T-helper 1 cell treated with Interleukin-12 subunit alpha and Interleukin-12 subunit beta and Interleukin-4 antibody, amounts not matched to agents 30 μg/mL and 1 μg/mL, for 36 hours (primary cell): ENCODE measurements around the gene KLF6.

Experiments used
- H3K27ac Mint-ChIP-seq: one replicate; pipeline ENCODE4 v1.8.0; 2021; ENCODE audit warnings: mild to moderate bottlenecking, mixed read lengths
- H3K27me3 Mint-ChIP-seq: one replicate; pipeline ENCODE4 v1.8.0; 2021; ENCODE audit warnings: low read depth, mixed read lengths
- H3K36me3 Mint-ChIP-seq: one replicate; pipeline ENCODE4 v1.8.0; 2021; ENCODE audit warnings: low read depth, mixed read lengths
- H3K4me1 Mint-ChIP-seq: one replicate; pipeline ENCODE4 v1.8.0; 2021; ENCODE audit warnings: low read depth, mixed read lengths
- H3K4me3 Mint-ChIP-seq: one replicate; pipeline ENCODE4 v1.8.0; 2021; ENCODE audit warnings: mild to moderate bottlenecking, moderate library complexity, mixed read lengths
- H3K9me3 Mint-ChIP-seq: one replicate; pipeline ENCODE4 v1.8.0; 2021; ENCODE audit warnings: mixed read lengths

The KLF6 gene

DNA sequence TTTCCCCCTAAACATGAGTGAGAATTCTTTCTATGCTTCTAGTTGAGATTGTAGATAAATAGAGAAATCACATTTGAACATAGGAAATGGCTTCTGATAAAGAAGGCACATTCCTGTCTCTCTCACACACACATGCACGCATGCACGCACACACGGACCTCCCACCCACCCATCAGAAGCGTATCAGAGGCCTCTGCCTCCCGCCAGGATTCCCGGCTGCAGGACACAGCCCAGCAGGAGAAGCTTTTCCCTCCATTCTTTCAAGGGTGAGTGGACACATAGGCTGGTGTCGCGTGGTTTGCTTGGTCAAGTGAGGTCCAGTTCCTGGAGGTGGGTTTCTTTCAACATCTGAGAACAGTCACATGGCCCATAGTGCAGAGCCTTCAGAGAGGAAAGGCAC lies 34.2 kb downstream of the KLF6 start:
- H3K4me1 Mint-ChIP-seq, result peaks cover 22% of the 10 kb centered on the region
- no peak overlapping the region for H3K27ac Mint-ChIP-seq
- no peaks in the 10 kb centered on the region for H3K9me3 Mint-ChIP-seq
- H3K27me3 Mint-ChIP-seq, result peaks cover 14% of the 10 kb centered on the region
- H3K4me3 Mint-ChIP-seq, result no peak overlapping the region
- H3K36me3 Mint-ChIP-seq, result peaks cover 6% of the 10 kb centered on the region

DNA sequence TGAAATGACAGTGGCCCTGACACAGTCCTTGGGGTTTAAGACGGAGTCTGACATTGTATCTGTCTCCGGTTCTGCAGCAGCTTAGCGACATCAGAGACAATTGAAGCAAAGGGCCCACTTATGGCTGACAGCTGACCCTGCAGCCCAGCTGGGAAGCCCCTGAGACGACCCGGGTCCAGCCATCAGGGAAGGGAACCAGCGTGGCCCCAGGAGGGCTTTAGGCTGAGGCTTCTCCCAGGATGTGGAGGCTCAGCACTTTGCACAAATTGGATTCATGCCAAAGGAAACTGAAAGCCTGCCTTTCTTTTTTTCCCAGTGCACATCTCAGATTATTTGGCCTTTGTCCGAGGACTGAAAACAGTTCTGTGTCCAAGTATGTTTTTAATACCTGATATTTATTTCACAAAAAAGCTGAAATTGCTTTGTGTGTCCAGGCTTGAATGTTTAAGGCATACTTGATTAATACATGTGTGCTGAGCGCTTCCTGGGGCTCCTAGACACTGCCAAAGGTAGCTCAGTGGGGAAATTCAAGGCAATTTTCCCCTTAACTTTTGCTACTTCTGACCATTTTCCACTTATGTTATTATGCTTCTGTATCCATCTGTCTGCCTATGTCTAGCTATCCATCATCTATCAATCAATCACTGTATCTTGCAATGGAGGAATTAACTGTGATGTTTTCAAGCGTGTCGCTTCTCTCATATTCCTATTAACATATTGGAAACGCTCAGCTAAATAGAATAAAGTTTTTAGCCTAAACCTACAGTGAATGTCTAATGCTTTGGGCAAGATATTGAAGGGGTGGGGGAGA lies 34.8 kb downstream of the KLF6 start:
- Mint-ChIP-seq H3K36me3 (peaks cover 3% of the 10 kb centered on the region), H3K9me3 (no peaks in the 10 kb centered on the region), H3K27me3 (peaks cover 14% of the 10 kb centered on the region), H3K4me3 (no peak overlapping the region), H3K4me1 (peaks cover 16% of the 10 kb centered on the region), H3K27ac (no peak overlapping the region)

DNA sequence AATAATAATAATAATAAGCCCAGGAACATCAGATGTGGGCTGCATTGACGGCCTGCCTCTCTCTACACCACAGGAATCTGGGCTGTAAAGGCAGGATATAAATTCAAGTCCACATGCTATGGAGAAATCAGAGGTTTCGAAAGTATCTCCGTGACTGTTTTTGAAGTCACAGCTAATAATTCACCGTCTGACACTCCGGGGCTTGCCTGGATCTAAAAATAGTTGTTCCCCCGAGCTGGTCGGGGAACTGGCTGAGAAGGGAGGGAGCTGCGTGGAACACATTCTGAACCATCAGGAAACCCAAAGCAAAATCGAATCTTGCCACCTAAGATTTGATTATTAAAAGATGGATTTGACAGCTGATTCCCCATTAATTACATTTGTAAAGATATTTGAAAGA lies 35.4 kb downstream of the KLF6 start:
- Mint-ChIP-seq H3K9me3 (no peaks in the 10 kb centered on the region), H3K4me3 (no peak overlapping the region), H3K27me3 (peaks cover 14% of the 10 kb centered on the region), H3K36me3 (peaks cover 2% of the 10 kb centered on the region), H3K27ac (no peak overlapping the region), H3K4me1 (peaks cover 10% of the 10 kb centered on the region)

DNA sequence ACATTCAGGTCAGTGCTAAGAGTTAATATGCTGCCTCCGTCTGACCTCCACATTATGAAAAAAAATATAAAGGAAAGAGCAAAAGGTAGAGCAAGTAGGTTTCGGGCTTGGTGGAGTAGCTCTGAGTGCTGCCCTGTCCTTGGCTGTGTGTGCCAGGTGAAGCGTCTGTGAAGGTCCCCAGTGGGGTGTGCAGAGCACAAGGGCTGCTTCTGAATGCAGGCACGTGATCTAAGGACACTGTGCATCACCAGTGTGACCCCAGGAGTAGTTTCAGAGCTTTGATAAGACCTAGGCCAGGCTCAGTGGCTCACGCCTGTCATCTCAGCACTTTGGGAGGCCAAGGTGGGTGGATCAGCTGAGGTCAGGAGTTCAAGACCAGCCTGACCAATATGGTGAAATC lies 36.0 kb downstream of the KLF6 start:
- H3K27ac Mint-ChIP-seq, result no peak overlapping the region
- no peaks in the 10 kb centered on the region for H3K9me3 Mint-ChIP-seq
- peaks cover 2% of the 10 kb centered on the region for H3K36me3 Mint-ChIP-seq
- peaks cover 7% of the 10 kb centered on the region for H3K4me1 Mint-ChIP-seq
- no peak overlapping the region for H3K4me3 Mint-ChIP-seq
- H3K27me3 Mint-ChIP-seq, result peaks cover 14% of the 10 kb centered on the region

DNA sequence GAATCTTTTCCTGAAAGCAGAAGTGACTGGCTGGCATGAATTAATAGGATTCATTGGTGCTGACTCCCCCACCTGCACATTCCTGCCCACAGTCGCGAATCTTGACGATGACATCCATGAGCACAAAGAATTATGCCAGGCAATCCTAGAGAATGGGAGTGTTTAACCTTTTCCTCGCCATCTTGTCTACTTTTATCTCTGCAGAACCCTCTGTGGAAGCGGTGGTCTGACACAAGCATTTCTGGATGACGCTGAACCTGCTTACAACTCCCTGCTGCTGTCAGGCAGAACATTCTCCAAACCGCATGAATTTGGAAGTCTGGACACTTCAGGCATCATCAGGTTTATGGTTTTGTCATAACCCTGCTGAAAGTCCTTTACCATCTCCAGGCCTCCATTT lies 36.5 kb downstream of the KLF6 start:
- Mint-ChIP-seq H3K4me3 (no peak overlapping the region), H3K36me3 (peaks cover 2% of the 10 kb centered on the region), H3K9me3 (no peaks in the 10 kb centered on the region), H3K27me3 (peaks cover 14% of the 10 kb centered on the region), H3K27ac (no peak overlapping the region), H3K4me1 (peaks cover 7% of the 10 kb centered on the region)

DNA sequence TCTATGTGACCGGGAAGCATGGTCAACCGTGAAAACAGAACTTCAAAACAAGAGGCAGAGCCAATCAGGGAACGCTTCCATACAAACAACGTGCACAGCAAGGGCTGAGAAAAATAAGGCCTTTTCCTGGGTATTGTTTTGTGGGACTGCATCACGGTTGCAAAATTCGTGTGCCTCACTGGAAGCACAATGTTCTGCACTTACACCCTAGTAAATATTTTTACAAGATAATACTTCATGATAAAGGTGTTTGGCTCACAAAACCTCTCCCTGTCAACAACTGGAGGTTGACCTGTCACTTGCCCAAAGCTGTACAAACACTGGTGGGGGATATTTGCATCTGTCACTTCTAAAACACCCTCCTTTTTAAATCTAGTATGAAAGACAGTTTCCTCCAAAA lies 37.0 kb downstream of the KLF6 start:
- H3K4me3 Mint-ChIP-seq, result no peak overlapping the region
- H3K27ac Mint-ChIP-seq, result no peak overlapping the region
- peaks cover 7% of the 10 kb centered on the region for H3K4me1 Mint-ChIP-seq
- H3K27me3 Mint-ChIP-seq, result peaks cover 14% of the 10 kb centered on the region
- H3K36me3 Mint-ChIP-seq, result peaks cover 2% of the 10 kb centered on the region
- H3K9me3 Mint-ChIP-seq, result no peaks in the 10 kb centered on the region

DNA sequence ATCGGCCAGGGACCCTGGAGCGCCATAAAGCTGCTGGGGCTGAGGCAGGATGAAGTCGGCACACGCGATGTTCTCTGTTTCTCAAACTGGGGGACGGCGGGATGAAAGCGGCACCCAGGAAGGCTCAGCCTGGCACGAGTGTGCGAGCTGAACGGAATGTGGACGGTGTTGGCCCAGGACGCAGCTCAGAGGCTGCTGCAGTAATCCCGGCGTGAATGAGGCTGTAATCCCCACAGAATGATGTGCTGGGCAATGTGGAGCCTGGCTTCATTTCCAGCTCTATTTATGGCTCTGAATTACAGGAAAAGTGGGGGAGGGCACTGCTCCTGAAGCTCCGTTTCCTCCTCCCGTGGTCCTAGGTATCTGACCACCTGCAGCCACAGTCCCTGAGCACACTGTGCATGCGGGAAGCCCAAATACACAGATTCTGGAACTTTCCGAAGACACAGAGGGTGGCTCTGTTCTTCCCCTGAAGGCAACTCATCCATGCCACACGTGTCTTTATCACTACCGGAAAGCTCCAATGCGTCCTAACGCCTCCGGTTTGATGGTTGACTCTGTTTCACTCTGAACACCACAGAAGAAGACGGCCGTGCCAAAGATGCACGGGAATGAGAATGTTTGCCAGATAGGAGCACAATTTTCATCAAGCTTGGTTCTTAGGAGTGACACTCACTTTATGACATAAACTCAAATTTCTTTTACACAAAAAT lies 37.6 kb downstream of the KLF6 start:
- no peak overlapping the region for H3K27ac Mint-ChIP-seq
- H3K9me3 Mint-ChIP-seq, result no peaks in the 10 kb centered on the region
- H3K27me3 Mint-ChIP-seq, result peaks cover 14% of the 10 kb centered on the region
- H3K4me1 Mint-ChIP-seq, result peaks cover 8% of the 10 kb centered on the region
- peaks cover 2% of the 10 kb centered on the region for H3K36me3 Mint-ChIP-seq
- H3K4me3 Mint-ChIP-seq, result no peak overlapping the region

DNA sequence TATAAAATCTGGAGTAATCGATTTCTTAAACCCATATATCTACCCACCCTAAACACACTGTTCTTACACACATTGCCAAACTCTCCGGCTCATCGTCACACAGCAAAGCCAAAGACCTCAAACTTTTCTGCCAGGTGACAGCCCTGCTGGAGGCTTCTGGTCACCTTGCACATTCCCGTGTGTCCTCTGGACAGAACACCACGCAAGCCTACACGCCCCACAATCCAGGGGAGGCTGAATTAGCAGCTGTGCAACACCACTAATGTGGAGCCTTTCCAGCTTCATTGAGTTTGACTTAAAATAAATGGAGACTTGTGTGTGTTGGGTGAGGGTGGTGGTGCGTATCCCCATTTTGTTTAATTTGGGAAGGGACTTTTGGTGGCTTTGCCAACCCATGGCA lies 38.4 kb downstream of the KLF6 start:
- H3K9me3 Mint-ChIP-seq, result no peaks in the 10 kb centered on the region
- peaks cover 14% of the 10 kb centered on the region for H3K27me3 Mint-ChIP-seq
- no peak overlapping the region for H3K27ac Mint-ChIP-seq

DNA sequence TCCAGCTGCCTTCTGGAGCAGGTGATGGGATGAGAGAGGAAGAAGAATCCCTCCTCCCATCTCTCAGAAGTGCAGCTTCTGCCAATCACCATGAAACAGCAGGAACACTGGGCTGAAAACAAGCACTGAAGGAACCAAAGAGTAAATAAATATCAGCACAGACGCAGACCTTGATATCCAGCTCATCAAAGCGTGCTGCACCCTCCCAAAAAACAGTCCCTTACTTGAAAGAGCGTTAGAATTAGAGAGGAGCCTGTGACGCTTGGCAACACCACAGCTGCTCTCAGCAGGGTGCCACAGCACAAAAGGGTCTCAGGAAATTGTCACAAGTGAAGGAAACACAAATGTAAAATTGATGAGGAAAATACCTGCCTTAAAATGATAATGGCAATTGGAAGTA lies 39.5 kb downstream of the KLF6 start:
- peaks cover 2% of the 10 kb centered on the region for H3K36me3 Mint-ChIP-seq
- H3K9me3 Mint-ChIP-seq, result no peaks in the 10 kb centered on the region
- H3K4me3 Mint-ChIP-seq, result no peak overlapping the region
- H3K27ac Mint-ChIP-seq, result no peak overlapping the region
- peaks cover 14% of the 10 kb centered on the region for H3K27me3 Mint-ChIP-seq
- H3K4me1 Mint-ChIP-seq, result peaks cover 22% of the 10 kb centered on the region

More for the DNA sequence above, 38.4 kb downstream of the KLF6 start:
- Mint-ChIP-seq H3K4me3 (no peak overlapping the region), H3K36me3 (peaks cover 2% of the 10 kb centered on the region), H3K4me1 (peaks cover 15% of the 10 kb centered on the region)

DNA sequence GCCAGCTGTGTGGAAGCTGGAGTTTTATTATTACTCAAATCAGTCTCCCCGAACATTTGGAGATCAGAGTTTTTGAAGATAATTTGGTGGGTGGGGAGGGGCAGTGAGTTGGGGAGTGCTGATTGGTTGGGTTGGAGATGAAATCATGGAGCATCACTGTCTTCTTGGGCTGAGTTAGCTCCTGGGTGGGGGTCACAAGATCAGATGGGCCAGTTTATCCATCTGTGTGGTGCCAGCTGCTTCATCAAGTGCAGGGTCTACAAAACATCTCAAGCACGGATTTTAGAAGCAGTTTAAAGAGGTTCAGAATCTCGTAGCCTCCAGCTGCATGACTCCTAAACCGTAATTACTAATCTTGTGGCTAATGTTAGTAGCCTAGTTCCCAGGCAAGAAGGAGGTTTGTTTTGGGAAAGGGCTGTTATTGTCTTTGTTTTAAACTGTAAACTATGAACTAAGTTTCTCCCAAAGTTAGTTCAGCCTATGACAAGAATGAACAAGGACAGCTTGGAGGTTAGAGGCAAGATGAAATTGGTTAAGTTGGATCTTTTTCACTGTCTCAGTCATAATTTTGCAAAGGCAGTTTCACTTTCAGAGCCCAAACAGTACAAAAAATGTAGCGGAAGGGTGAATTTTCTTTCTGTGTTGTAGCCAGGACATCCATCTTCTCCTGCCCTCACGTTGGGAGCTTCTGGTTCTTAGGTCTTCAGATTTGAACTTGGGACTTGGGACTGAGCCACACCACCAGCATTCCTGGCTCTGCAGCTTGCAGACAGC lies 43.1 kb downstream of the KLF6 start:
- H3K4me1 Mint-ChIP-seq, result peaks cover 26% of the 10 kb centered on the region
- H3K36me3 Mint-ChIP-seq, result peaks cover 2% of the 10 kb centered on the region
- H3K4me3 Mint-ChIP-seq, result no peak overlapping the region
- peak overlapping the region; percentile 81 for H3K27ac Mint-ChIP-seq
- H3K9me3 Mint-ChIP-seq, result no peaks in the 10 kb centered on the region
- peaks cover 5% of the 10 kb centered on the region for H3K27me3 Mint-ChIP-seq

DNA sequence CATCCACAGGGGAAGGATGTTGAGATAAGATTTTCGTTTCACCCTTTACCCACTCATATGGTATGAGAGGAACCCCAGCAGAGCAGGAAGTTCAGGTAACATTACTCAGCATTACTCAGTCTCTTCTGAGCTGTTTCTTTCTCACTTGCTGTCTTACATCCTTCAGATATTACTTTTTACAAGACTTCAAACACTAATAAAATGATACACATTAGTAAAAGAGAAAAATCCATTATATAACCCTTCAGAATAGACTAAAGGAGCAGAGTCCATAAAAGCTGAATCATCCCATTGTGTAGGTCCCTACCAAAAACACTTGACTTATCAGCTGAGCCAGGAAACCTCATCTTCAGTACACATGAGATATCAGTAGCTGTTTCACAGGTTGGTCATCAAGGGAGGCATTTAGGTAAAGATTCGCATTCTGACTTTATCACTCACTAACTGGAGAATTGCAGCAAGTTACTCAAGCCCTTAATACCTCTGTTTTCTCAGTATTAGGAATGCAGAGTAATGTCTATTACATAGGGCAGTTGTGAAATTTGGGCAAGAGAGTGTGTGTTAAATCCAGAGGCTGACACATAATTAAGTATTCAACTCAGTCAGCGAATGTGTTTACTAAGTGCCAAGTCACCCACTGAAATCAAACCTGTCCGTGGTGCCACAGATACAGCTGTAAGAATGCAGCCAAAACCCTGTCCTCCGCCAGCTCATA lies 44.7 kb downstream of the KLF6 start:
- Mint-ChIP-seq H3K4me3 (no peak overlapping the region), H3K36me3 (peaks cover 2% of the 10 kb centered on the region), H3K27me3 (no peaks in the 10 kb centered on the region), H3K4me1 (peaks cover 26% of the 10 kb centered on the region), H3K9me3 (no peaks in the 10 kb centered on the region), H3K27ac (peak overlapping the region; percentile 84)

DNA sequence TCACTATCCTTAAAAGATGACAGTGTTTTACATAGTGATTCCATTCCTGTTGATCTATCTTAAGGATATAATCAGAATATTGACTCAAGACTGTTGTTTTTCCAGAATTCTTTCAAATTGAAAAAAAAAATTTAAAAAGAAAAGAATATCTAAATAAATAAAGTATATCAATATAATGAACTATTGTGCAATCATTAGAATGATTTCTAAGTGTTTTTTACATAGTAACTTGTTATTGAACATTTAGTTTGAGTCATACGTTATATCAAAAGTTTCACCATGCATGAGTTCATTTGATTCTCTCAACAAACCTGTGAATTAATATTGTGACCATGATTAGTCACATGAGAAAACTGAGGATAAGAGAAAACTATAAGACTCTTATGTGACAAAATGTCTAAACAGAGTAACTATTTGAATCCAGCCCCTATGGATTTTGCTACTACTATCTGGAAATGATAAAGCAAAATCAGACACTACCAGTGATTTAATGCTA lies 46.1 kb downstream of the KLF6 start:
- Mint-ChIP-seq H3K36me3 (no peaks in the 10 kb centered on the region), H3K27me3 (no peaks in the 10 kb centered on the region), H3K9me3 (no peaks in the 10 kb centered on the region), H3K4me3 (no peak overlapping the region), H3K27ac (no peak overlapping the region), H3K4me1 (peaks cover 26% of the 10 kb centered on the region)

DNA sequence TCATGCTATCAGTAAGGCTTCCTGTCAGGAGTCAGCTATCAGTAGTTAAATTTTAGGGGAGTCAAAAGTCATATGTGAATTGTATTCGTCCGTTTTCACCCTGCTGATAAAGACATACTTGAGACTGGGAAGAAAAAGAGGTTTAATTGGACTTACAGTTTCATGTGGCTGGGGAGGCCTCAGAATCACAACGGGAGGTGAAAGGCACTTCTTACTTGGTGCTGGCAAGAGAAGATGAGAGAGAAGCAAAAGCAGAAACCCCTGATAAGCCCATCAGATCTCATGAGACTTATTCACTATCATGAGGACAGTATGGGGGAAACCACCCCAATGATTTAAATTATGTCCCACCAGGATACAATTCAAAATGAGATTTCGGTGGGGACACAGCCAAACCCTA lies 47.1 kb downstream of the KLF6 start:
- peaks cover 26% of the 10 kb centered on the region for H3K4me1 Mint-ChIP-seq
- H3K27me3 Mint-ChIP-seq, result no peaks in the 10 kb centered on the region
- H3K4me3 Mint-ChIP-seq, result no peak overlapping the region
- no peaks in the 10 kb centered on the region for H3K36me3 Mint-ChIP-seq
- no peak overlapping the region for H3K27ac Mint-ChIP-seq
- no peaks in the 10 kb centered on the region for H3K9me3 Mint-ChIP-seq

DNA sequence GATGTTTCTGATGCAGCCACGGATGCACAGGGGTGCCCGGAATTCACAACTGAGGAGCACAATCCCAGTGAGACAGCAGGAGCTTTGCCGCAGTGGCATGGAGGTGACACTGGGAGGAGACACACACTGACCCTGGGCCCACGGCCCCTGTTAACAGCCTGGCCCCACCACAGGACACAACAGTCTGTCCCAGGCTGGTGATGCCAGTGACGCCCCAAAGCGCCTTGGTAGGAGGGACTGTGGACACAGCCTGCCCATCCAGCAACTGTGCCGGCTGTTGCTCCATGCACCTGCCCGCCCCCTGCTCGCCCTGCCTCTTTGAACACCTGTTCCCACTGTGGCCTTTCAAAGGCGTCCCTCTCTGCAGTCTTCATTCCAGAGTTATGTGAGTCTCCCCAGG lies 49.8 kb downstream of the KLF6 start:
- Mint-ChIP-seq H3K27me3 (peaks cover 6% of the 10 kb centered on the region), H3K36me3 (no peaks in the 10 kb centered on the region), H3K9me3 (peaks cover 9% of the 10 kb centered on the region), H3K4me1 (peaks cover 6% of the 10 kb centered on the region), H3K27ac (no peak overlapping the region), H3K4me3 (no peak overlapping the region)
